Measurements from ENCODE around the gene CDKL5. TPM values are rescaled to one million over a fixed set of nuclear protein-coding genes. Genes with fewer than 3 reads are reported as not detected.

CDKL5 gene
- total RNA-seq, 1 donor from 2014 or later = 33.8 TPM

DNA sequence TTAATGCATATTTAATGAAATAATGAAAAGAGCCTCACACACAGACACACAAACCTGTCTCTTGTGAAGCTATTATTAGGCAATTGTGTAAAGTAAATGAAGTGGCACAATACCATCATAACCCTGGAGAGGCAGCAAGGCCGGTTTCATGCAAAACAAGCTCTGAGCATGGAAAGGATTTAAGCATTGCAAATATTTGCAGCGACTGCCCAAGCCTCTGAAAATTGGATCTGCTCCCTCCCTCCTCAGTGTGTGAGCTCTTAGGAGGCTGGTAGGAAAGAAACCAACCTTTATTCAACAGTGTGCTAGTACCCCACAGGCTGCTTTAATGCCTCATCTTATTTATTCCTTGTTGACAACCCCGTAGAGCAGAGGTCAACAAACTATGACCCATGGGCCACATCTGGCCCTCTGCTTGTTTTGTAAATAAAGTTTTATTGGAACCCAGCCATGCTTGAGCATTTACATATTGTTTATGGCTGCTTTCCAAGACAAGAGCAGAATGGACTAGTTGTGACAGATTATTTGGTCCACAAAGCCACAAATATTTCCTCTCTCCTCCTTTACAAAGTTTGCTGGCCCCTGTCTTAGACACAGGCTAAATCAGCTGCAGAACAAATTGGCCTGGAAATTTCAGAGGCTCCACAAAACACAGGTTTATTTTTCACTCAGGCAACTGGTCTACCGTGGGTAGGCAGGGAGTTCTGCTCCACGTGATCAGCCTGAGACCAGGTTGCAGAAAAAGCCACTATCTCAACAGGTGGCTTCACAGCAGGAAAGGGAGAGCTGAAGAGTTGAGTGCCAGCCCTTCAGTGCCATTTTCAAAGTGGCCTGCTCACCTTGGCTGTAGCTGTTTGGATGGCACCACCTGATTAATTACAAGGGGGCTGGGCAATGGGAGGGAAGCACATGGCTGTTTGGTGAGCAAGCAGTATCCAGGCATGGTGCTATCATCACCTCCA lies 229.7 kb downstream of the CDKL5 start:
- no peak overlapping the region for H3K4me3 ChIP-seq
- DNase-seq (no peak), ATAC-seq (peak; percentile 62)
- H3K4me1 ChIP-seq = no peaks in the 10 kb centered on the region
- H3K27me3 ChIP-seq = no peaks in the 10 kb centered on the region
- TF ChIP-seq, protein P1, sequence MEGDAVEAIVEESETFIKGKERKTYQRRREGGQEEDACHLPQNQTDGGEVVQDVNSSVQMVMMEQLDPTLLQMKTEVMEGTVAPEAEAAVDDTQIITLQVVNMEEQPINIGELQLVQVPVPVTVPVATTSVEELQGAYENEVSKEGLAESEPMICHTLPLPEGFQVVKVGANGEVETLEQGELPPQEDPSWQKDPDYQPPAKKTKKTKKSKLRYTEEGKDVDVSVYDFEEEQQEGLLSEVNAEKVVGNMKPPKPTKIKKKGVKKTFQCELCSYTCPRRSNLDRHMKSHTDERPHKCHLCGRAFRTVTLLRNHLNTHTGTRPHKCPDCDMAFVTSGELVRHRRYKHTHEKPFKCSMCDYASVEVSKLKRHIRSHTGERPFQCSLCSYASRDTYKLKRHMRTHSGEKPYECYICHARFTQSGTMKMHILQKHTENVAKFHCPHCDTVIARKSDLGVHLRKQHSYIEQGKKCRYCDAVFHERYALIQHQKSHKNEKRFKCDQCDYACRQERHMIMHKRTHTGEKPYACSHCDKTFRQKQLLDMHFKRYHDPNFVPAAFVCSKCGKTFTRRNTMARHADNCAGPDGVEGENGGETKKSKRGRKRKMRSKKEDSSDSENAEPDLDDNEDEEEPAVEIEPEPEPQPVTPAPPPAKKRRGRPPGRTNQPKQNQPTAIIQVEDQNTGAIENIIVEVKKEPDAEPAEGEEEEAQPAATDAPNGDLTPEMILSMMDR (IDR thresholded peaks at IDR 0.05) = no peak
- H3K27ac ChIP-seq = no peak overlapping the region
- no peaks in the 10 kb centered on the region for H3K9me3 ChIP-seq
- no peaks in the 10 kb centered on the region for H3K36me3 ChIP-seq
- intact Hi-C loops (cut with DNase I) = no loop called here

DNA sequence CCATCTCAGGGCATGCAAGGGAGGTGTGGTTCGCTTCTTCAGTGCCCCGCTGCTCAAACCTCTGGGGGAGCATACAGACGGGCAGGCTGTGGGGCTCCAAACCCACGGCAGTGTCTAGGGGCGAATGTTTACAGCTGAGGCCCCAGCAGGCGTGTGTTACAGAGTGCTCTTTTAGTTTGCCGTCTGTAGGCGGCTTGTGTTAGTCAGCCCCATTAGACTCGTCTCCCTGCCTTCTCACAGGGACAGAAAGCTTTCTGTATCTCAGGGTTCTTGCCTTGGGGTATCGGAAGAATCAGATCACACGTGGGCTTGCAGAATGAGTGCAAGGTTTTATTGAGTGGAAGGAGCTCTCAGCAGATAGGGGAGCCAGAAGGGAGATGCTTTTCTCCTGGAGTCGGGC lies 235.9 kb downstream of the CDKL5 start:
- Histone ChIP-seq H3K27me3 (no peaks in the 10 kb centered on the region), H3K9me3 (no peaks in the 10 kb centered on the region), H3K36me3 (no peaks in the 10 kb centered on the region), H3K4me3 (no peak overlapping the region), H3K4me1 (no peaks in the 10 kb centered on the region), H3K27ac (no peak overlapping the region)
- intact Hi-C loops (cut with DNase I) = no loop called here
- TF ChIP-seq, protein P1 (IDR thresholded peaks at IDR 0.05) = no peak
- ATAC-seq = no peak
- no peak for DNase-seq

DNA sequence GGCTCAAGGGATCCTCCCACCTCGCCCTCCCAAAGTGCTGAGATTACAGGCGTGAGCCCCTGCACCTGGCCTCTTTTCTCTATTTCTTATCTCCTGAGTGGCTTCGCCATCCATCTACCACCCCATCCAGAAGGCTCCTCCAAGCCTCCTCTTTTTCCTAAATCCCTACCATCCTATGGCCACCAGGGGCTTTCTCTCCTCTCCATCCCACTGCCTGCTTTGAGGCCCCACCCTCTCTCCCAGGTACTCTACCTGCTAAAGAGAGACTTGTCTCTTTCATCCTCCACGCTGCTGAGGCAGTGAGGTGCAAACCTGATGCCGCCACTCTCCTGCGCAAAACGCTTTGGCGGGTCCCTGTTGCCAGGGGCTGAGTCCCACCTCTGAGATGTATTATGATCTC lies 239.5 kb downstream of the CDKL5 start:
- no peaks in the 10 kb centered on the region for H3K36me3 ChIP-seq
- no peaks in the 10 kb centered on the region for H3K9me3 ChIP-seq
- H3K4me1 ChIP-seq = no peaks in the 10 kb centered on the region
- H3K27me3 ChIP-seq = no peaks in the 10 kb centered on the region
- no peak overlapping the region for H3K27ac ChIP-seq
- TF ChIP-seq, protein P1 (IDR thresholded peaks at IDR 0.05) = no peak
- ATAC-seq (no peak), DNase-seq (no peak)
- intact Hi-C loops (cut with DNase I) = no loop called here
- H3K4me3 ChIP-seq = no peak overlapping the region

DNA sequence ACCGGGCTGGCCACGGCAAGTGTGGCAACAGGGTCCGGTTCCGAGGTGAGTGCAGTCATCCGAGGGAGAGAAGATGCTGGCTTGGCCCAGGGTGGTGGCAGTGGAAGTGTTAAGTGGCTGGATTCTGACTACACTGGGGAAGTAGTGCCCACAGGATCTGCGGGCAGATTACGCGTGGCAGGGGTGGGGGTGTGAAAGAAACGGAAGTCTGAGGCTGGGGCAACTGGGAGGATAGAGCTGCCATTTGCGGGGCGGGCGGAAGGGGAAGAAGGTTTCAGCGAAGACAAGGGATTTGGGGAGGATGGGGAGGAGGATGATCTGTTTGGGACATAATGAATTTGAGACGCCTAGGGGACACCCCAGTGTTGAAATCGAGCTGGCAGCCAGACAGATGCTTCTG lies 241.2 kb downstream of the CDKL5 start:
- H3K4me3 ChIP-seq = no peak overlapping the region
- H3K4me1 ChIP-seq = no peaks in the 10 kb centered on the region
- no peaks in the 10 kb centered on the region for H3K27me3 ChIP-seq
- DNase-seq = peak; percentile 66
- H3K27ac ChIP-seq = no peak overlapping the region
- no peaks in the 10 kb centered on the region for H3K9me3 ChIP-seq
- TF ChIP-seq, protein P1 (IDR thresholded peaks at IDR 0.05) = no peak
- H3K36me3 ChIP-seq = no peaks in the 10 kb centered on the region
- intact Hi-C loops (cut with DNase I) = no loop called here
- peak; percentile 74 for ATAC-seq

DNA sequence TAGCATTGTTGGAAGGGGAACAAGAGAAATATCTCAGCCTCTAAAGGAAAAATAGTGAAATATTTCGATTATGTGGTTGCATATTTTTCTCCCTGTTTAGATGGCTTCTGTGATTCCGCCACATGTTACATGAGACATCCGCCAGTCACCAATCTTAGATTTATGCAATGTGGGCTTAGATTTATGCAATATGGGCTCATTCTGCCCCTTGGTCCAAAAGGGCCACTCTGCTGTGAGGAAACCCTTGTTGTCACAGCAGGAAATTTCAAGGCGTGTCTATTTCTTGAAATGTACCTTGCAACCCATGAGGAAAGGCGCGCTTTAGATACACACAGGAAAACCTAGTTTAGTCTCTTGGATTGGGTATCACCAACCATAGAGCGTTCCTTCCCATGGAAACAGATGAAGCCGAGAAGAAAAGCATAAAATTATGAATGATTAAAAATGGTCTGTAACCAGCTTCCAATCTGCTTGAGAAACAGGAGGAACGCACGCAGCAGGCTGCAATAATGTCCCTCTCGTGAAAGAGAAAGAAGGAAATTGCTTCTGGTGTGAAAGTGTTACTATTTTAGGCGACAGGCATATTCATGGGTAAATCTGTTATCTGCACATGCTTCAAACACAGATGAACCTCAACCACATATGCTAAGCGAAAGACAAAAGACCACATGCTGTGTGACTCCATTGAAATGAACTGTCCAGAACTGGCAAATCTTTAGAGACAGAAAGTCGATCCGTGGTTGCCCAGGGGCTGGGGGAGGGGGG lies 242.8 kb downstream of the CDKL5 start:
- DNase-seq (no peak), ATAC-seq (peak; percentile 53)
- intact Hi-C loops (cut with DNase I) = no loop called here
- Histone ChIP-seq H3K27ac (no peak overlapping the region), H3K36me3 (no peaks in the 10 kb centered on the region), H3K4me1 (no peaks in the 10 kb centered on the region), H3K27me3 (no peaks in the 10 kb centered on the region), H3K9me3 (no peaks in the 10 kb centered on the region), H3K4me3 (no peak overlapping the region)
- TF ChIP-seq, protein P1 (IDR thresholded peaks at IDR 0.05) = no peak

Measured in upper lobe of right lung (tissue), 1 donor.